Skin epidermis (tissue), 12 donors: Measurements from ENCODE around the gene PPP3R2.

ENCODE experiments used
- H3K27ac ChIP-seq, 21 experiments: fragments of 200-600 bp; sonication (generic) in 11 of 21; one replicate each; pipeline ENCODE4 v1.5.0; 2020; ENCODE audit warnings: mild to moderate bottlenecking in 3 of 21, inconsistent platforms in 2 of 21, moderate library complexity in 2 of 21
- H3K4me3 ChIP-seq, 7 experiments: fragments of 200-600 bp; sonication (generic) in 2 of 7; one replicate each; pipeline ENCODE4 v1.5.0; 2020; ENCODE audit warnings: inconsistent platforms in 2 of 7, mild to moderate bottlenecking in 2 of 7, moderate library complexity in 1 of 7

Gene PPP3R2, protein sequence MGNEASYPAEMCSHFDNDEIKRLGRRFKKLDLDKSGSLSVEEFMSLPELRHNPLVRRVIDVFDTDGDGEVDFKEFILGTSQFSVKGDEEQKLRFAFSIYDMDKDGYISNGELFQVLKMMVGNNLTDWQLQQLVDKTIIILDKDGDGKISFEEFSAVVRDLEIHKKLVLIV

GRCh38 chr9:101594796-101595195, at the start of gene PPP3R2:
Gene PPP3R2, minus strand, starts transcription at chr9:101594969. Its CDS starts 48 bp downstream, at chr9:101594921.
- Histone ChIP-seq H3K27ac (no peak within 1 kb of the TSS), H3K4me3 (no peak within 1 kb of the TSS)

DNA sequence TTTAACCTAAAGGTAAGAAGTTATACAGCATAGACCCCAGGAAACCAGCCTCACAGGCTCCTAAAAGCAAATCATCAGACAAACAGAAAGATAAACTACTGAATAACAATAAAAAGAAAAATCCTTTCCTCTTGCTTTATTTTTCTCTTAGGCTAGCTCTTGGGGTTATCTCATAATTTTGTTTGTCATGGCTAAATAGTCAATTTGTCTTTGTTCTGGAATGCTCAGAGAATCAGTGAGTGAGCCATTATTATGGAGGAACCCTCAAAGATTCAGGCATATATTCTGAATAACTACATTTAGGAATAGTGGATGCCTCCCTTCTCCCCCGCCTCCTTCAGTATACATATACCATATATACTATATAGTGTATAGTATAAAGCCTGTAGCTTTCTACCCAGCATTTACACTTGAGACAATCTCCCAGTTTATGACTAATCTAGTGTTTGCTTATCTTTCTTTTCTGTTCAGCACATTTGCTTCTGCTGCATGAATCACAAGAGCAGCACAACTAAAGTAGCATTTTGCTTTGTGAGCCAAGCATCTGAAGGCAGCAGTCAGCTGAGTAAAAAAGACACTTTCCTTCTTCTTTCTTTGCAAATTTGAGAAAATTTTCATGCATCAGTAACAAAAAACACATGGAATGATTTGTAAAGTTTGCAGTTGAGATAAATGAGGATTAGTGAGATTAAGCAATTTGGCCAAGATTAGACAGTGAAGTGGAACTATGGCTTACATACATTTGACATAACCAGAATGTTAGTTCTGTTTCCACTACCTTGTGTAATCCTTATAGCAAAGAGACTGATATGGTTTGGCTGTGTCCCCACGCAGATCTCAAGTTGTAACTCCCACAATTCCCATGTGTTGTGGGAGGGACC, 45.3 kb upstream of the PPP3R2 start:
- Histone ChIP-seq H3K27ac (no peak overlapping the region), H3K4me3 (no peak overlapping the region)

GRCh38 chr9:101639311-101639710, 44.5 kb upstream of the PPP3R2 start:
- Histone ChIP-seq H3K27ac (no peak overlapping the region), H3K4me3 (no peak overlapping the region)

- Histone ChIP-seq H3K4me3 (no peak overlapping the region), H3K27ac (no peak overlapping the region)
Measured at GRCh38 chr9:101636247-101636646, 41.5 kb upstream of the PPP3R2 start.

GRCh38 chr9:101635473-101635872, 40.7 kb upstream of the PPP3R2 start:
- Histone ChIP-seq H3K4me3 (no peak overlapping the region), H3K27ac (no peak overlapping the region)

DNA sequence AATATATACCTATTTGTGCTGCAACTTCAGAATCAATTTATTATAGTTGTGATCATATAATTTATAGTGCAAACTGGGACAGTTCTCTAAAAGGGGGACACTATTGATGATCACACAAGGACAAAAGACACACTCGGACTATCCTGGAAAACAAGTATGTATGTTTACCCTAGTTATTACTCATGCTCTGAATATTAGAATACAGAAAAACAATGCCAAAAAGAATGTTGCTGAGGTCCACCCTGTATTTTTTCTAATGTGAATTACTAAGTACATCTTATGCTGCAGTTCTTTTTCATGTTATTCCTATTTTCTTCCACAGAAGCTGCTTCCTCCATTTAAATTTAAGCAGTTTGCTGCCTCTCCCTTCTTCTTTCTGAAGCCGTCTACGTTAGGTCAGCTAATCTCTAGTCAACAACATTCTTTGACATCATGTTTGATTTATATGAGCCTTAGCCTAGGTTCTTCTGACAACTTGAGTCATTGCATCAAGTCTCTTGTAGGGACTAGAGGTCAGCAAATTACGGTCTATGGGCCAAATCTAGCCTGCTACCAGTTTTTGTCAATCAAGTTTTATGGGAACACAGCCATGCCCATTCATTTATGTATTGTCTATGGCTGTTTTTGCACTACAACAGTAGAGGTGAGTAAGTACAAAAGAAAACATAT, 40.1 kb upstream of the PPP3R2 start:
- H3K4me3 ChIP-seq = no peak overlapping the region
- H3K27ac ChIP-seq = no peak overlapping the region

- no peak overlapping the region for H3K27ac ChIP-seq
- H3K4me3 ChIP-seq = no peak overlapping the region
Measured at GRCh38 chr9:101632611-101633010, 37.8 kb upstream of the PPP3R2 start.

DNA sequence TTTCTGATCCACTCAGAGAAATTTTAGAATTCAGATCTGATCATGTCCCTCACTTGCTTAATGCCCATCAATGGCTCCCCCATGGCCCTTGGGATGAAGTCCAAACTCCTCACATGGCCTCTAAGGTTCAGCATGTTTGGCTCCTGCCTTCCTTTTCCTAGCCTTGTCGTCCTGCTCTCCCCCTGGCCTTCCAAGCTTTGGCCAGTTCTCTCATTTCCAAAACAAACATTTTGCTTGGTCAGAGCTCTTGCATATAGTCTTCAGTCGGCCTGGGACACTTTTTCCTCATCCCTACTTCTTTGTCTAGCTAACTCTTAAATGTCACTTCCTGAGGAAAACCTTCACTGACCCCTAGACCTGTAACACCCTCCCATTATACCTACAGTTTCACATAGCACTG, 37.1 kb upstream of the PPP3R2 start:
- Histone ChIP-seq H3K4me3 (no peak overlapping the region), H3K27ac (no peak overlapping the region)

DNA sequence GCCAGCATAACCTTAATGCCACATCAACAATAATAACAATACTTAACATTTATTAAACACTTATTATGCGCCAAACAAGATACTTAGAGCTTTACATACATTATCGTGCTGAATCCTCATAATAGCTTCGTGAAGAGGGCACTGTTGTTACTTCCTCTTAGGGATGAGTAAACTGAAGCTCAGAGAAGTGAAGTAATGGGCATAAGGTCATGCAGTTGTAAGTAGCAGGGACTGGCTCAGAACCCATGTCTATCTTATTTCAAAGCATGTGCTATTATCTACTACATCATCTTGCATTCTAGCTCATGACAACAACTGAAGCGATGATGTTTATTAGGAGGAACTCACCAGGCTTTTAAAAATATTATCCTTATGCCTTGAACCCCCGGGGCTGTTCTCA, 34.9 kb upstream of the PPP3R2 start:
- no peak overlapping the region for H3K27ac ChIP-seq
- no peak overlapping the region for H3K4me3 ChIP-seq

DNA sequence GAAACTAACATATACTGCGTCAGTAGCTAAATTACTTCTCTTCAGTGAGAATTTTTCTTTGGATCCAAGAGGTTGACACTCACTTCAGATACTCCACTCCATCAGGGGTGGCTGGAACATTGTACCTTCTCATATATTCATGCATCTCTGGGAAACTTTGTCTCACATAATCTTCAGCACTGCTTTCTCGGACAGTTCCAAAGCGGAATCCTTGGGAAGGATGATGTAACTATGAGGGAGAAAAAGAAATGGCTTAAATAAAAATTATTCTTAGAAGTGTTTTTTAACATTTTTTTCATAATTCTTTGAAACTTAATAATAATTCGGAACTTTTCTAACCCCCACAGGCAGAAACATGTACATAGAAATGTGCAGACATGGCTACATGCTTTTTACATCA, 33.4 kb upstream of the PPP3R2 start:
- Histone ChIP-seq H3K27ac (no peak overlapping the region), H3K4me3 (no peak overlapping the region)

- Histone ChIP-seq H3K27ac (no peak overlapping the region), H3K4me3 (no peak overlapping the region)
Measured at GRCh38 chr9:101626295-101626694, 31.5 kb upstream of the PPP3R2 start.

DNA sequence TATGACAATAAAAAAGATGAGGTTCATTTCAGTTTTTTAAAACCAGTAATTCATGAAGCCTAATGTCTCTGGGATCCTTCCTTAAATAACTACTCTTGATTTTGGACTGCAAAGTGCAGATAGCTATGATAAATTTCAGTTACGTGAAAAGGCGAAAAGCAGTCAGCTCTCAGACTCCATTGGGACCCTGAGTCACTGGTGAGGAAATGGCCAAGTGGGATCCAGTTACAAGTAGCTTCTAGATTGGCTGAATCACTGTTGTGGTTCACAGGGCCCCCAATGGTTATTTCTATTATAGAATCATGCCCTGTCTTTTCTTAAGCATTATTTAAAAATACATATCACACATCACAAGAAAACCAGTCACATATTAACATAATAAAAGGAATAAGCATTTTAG, 31.1 kb upstream of the PPP3R2 start:
- Histone ChIP-seq H3K4me3 (no peak overlapping the region), H3K27ac (no peak overlapping the region)

DNA sequence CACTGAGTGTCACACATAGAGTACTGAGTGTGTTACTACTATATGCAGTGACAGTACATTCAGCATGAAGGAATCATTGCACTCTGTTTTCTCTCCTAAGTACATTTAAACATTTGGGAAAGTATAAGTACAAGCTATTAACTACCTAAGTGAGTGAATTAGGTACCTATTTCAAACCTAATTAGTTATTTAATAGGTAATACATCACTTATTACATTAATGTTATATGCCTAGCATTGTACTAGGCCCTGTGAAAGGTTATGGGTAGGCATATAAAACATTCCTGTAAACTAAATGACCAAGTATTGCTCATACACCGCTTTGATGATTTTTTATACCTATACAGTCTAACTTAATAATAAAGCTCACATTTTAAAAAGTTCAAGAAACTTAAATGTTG, 25.7 kb upstream of the PPP3R2 start:
- Histone ChIP-seq H3K27ac (no peak overlapping the region), H3K4me3 (no peak overlapping the region)

GRCh38 chr9:101618698-101619097, 23.9 kb upstream of the PPP3R2 start:
- Histone ChIP-seq H3K27ac (no peak overlapping the region), H3K4me3 (no peak overlapping the region)

- Histone ChIP-seq H3K4me3 (no peak overlapping the region), H3K27ac (no peak overlapping the region)
Measured at GRCh38 chr9:101605547-101605946, 10.8 kb upstream of the PPP3R2 start.

GRCh38 chr9:101604296-101604695, 9.5 kb upstream of the PPP3R2 start:
- no peak overlapping the region for H3K27ac ChIP-seq
- no peak overlapping the region for H3K4me3 ChIP-seq

DNA sequence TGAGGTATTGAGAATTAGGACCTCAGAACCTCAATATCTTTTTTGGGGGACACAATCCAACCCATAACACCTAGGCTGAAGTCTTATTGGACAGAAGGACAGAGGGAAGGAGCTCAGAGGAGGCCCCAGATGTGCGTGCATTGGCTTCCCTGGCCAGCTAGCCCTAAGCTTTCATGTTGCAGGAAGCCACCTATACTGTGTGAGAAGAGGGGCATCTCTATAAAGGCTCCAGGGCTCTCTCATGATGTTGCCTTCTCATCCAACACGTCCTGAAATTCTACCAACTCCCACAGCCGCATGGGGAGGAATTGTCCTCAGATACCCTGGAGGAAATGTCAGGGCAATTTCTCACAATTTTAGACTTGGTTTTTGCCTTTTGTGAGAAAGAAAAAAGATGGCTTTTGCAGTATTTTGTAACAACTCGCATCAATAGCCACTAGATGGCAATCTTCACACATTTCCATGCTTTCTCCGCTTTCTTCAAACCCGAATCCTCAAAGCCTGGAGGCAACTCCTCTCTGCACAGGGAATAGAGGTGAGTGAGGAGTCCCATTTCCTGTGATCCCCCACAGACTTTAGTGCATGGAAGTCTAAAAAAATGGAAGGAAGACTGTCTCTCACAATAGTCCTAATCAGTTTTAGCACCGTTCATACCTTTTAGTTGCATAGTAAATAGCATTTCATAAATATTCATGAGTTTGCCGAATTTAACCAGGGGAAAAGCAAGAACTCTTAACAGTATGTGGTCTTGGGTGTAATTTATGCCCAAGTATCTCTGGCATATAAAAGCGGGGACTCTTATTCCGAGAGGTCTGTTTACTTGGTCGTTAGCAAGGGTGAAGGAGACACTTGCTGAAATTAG, 7.4 kb upstream of the PPP3R2 start:
- Histone ChIP-seq H3K27ac (no peak overlapping the region), H3K4me3 (no peak overlapping the region)

DNA sequence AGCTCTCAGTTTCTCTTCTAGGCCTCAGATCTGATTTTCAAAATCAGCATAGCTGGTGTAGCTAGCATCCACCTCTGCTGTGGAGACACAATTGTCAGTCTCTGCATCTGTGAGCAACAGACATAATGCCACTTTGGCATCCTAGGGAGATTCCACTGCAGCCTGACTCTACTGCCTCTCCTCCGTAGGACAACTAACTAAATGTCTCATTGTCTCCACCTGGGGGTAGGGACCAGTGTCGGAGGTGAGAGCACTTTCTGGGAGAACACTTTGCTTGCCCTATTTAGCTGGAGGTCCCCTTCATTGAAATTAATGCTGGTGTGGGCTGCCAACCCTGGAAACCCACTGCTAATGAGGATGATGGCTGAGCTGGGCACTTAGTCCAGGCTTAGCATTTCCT, 1.4 kb downstream of the PPP3R2 start:
- Histone ChIP-seq H3K4me3 (no peak overlapping the region), H3K27ac (no peak overlapping the region)

GRCh38 chr9:101592788-101593187, 2.0 kb downstream of the PPP3R2 start:
- H3K27ac ChIP-seq = no peak overlapping the region

DNA sequence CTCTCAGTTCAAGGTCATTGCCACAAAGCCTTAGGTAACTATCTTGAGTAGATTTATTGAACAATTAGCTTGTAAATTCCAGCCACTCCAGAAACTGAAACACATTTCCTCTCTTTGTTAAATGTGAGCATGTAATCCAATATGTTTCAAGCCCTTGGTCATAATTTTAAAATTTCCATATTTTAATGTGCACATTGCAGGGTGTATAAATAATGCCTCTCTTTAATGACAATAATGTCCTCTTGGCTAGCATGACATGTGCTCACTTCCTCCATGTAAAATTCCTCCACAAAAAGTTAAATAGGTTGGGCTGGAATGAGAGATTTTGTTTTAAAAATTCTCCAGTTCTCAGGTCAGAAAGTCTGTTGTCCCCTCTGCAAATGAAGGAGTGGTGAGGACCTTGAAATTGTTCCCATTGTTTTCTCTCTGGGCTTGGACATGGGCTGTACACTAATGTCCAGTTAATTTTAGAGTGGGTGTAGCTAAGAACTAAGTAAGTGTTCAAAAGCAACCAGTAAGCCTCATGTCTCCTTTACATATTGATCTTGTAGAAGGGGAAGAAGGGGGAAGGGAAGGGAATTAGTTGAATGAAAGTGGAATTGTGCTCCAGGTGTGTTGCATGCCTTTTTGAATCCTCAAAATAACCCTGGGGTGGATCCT, 2.9 kb downstream of the PPP3R2 start:
- Histone ChIP-seq H3K4me3 (no peak overlapping the region), H3K27ac (no peak overlapping the region)

More at GRCh38 chr9:101592788-101593187, 2.0 kb downstream of the PPP3R2 start:
- H3K4me3 ChIP-seq = no peak overlapping the region
